Tibial artery (tissue), 4 donors: ENCODE data around the gene SDCCAG8.

ENCODE experiments used
- DNase-seq, 2 donors: peaks; one replicate each; pipeline ENCODE4 v3.0.0-alpha.2; 2019
- H3K27ac ChIP-seq, 2 donors: fragments of 200-600 bp; sonication (generic) in 1 of 2; 1 replicate in 1 of 2; 2 replicates in 1 of 2; pipeline ENCODE4 v1.5.1; 2018 to 2019; ENCODE audit warnings: mild to moderate bottlenecking in 1 of 2
- H3K27me3 ChIP-seq, 2 donors: fragments of 200-600 bp; sonication (generic) in 1 of 2; one replicate each; pipeline versions ENCODE4 v1.5.1 to v1.6.0; 2016 to 2019
- H3K36me3 ChIP-seq, 3 donors: fragments of 200-600 bp; sonication (generic) in 2 of 3; one replicate each; pipeline ENCODE4 v1.5.1; 2016 to 2019; ENCODE audit warnings: mild to moderate bottlenecking in 2 of 3
- H3K4me1 ChIP-seq, 4 donors: fragments of 200-600 bp; sonication (generic) in 2 of 4; 1 replicate in 3 of 4; 2 replicates in 1 of 4; pipeline ENCODE4 v1.5.1; 2016 to 2019
- H3K4me3 ChIP-seq, 2 donors: fragments of 200-600 bp; sonication (generic) in 1 of 2; 1 replicate in 1 of 2; 2 replicates in 1 of 2; pipeline ENCODE4 v1.5.1; 2018 to 2019; ENCODE audit warnings: mild to moderate bottlenecking in 2 of 2
- H3K9me3 ChIP-seq, 3 donors: fragments of 200-600 bp; sonication (generic) in 1 of 3; one replicate each; pipeline ENCODE4 v1.5.1; 2016 to 2019
- intact Hi-C: fragments of 100-400 bp; cut with DNase I; formaldehyde crosslinking; loops from one replicate; pipeline ENCODE4 v1.15.0; 2023; ENCODE audit warnings: low total_unique reads
- TF ChIP-seq, protein P1 (sequence below), 2 experiments: fragments of 200-600 bp in 1 of 2; fragments of 450-650 bp in 1 of 2; IDR thresholded peaks; one replicate each; pipeline ENCODE4 v1.5.1; 2017 to 2019; ENCODE audit warnings: antibody characterized with exemption in 2 of 2, mild to moderate bottlenecking in 1 of 2, moderate library complexity in 1 of 2

Gene SDCCAG8

DNA sequence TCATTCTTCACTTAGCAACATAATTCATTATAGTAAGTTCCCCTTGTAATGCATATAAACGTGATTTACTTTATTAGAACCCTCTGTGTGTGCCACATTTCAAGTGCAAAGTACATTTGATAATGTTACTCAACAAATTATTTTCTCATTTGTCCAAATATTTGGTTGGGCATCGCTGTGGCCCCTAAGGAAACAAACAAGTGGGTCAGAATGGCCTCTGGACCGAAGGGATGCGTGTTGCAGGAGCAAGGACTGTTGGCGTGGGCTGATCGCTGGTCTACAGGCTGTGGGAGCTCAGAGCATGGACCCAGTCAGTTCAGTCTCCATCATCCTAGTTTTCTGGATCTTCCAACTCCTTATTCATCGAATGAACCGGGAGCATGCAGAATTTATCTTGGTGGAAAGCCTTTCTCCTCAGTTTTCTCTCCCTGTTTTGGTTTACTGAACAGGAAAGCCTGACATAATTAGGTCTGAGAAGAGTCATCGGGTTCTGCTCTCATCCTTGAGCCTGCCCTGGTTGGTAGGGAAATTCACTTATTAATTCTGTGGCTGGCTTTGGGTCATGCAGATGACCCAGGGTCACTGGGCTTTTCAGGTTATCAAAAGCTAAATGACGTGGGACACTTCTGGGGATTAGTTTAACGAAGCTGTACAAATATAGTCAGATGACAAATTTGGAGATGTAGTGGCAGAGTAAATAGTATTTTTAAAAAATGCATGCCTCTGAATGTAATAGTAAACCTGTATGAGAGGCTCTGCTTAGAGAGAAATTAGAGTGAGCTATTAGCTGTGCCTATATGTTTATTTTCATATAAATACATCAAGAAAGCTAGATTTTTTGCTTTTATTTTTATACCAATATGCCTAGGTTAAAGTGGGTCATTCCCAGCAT is 200.2 kb downstream of the SDCCAG8 start:
- Histone ChIP-seq H3K27ac (no peak overlapping the region), H3K4me1 (no peaks in the 10 kb centered on the region), H3K9me3 (no peaks in the 10 kb centered on the region), H3K4me3 (no peak overlapping the region), H3K36me3 (peaks cover 4 to 10% (median 7%) of the 10 kb centered on the region in 3 donors), H3K27me3 (no peaks in the 10 kb centered on the region)
- intact Hi-C loops: no loop called here
- TF ChIP-seq, protein P1, sequence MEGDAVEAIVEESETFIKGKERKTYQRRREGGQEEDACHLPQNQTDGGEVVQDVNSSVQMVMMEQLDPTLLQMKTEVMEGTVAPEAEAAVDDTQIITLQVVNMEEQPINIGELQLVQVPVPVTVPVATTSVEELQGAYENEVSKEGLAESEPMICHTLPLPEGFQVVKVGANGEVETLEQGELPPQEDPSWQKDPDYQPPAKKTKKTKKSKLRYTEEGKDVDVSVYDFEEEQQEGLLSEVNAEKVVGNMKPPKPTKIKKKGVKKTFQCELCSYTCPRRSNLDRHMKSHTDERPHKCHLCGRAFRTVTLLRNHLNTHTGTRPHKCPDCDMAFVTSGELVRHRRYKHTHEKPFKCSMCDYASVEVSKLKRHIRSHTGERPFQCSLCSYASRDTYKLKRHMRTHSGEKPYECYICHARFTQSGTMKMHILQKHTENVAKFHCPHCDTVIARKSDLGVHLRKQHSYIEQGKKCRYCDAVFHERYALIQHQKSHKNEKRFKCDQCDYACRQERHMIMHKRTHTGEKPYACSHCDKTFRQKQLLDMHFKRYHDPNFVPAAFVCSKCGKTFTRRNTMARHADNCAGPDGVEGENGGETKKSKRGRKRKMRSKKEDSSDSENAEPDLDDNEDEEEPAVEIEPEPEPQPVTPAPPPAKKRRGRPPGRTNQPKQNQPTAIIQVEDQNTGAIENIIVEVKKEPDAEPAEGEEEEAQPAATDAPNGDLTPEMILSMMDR (IDR thresholded peaks at IDR 0.05): no peak
- no peak for DNase-seq

DNA sequence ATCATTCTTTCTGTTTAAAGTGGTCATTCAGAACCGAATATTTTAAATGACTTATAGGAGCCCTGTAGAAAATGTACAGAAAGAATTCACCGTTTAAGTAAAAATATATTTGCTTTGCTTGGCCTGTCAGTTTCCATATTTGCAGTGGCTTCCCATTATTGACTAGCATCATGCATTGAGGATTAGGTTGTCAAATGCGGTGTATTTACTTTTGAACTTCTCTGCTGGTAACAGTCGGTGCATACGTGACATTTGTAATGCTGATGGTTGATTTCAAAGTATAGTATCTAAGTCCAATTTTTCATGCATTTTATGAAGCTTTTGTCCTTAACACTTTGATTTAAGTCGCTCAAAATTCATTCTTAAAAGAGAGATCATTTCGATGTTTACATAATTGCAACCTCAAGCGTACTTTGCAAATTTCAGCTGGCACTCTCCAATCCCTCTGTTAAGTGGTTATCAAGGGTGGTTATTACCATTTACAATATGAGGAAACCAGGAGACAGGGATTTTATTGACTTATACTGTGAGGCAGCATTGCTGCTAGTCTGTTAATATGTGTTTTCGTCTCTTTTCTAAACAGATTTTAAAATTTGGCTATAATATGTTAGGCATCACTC is 201.6 kb downstream of the SDCCAG8 start:
- Histone ChIP-seq H3K4me1 (no peaks in the 10 kb centered on the region), H3K9me3 (no peaks in the 10 kb centered on the region), H3K27me3 (no peaks in the 10 kb centered on the region), H3K27ac (no peak overlapping the region), H3K36me3 (peaks cover 4 to 10% (median 7%) of the 10 kb centered on the region in 3 donors), H3K4me3 (no peak overlapping the region)
- DNase-seq: no peak
- TF ChIP-seq, protein P1 (IDR thresholded peaks at IDR 0.05): no peak
- intact Hi-C loops: no loop called here

DNA sequence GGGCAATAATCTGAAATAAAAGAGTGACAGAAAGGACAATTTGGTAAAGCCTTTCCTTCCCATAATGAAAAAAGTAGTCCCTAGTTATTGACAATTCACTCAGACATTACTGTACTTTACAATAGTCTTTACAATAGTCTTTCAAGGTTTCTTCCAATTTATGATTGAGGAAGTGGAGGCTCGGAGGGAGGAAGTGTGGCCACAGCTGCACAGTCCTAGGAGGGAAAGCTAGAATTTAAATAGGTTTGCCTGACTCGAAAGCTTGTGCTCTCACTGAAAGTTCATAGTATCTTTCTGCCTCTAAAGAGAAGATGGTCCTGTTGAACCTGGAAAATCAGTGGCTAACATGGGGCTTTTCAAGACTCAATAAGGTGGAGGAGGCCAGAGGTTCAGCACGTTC is 203.2 kb downstream of the SDCCAG8 start:
- H3K36me3 ChIP-seq: peaks cover 4 to 10% (median 4%) of the 10 kb centered on the region in 3 donors
- no peaks in the 10 kb centered on the region for H3K4me1 ChIP-seq
- no peaks in the 10 kb centered on the region for H3K27me3 ChIP-seq
- TF ChIP-seq, protein P1 (IDR thresholded peaks at IDR 0.05): no peak
- H3K9me3 ChIP-seq: no peaks in the 10 kb centered on the region
- DNase-seq: no peak
- H3K27ac ChIP-seq: no peak overlapping the region
- intact Hi-C loops: no loop called here
- no peak overlapping the region for H3K4me3 ChIP-seq

DNA sequence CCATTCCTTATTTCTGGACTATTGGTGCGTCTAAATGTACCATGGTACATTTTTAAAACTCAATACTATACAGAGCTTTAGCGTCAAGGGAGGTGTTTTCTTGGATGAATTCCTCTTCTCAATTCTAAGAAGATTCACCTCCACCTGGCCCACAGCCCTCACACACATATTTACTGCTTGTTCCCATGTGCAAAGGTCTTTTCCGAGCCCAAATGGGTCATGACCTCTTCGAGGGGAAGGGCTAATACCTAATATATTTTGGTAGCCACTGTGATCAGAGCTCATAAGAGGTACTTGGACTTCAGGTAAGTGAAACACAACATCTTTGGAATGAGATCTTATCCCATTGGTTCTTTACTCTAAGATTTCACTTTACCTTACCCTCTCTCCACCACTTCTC is 205.9 kb downstream of the SDCCAG8 start:
- no peak for DNase-seq
- no peak overlapping the region for H3K4me3 ChIP-seq
- H3K4me1 ChIP-seq: no peaks in the 10 kb centered on the region
- no peaks in the 10 kb centered on the region for H3K9me3 ChIP-seq
- no peaks in the 10 kb centered on the region for H3K27me3 ChIP-seq
- intact Hi-C loops: no loop called here
- TF ChIP-seq, protein P1 (IDR thresholded peaks at IDR 0.05): no peak
- H3K36me3 ChIP-seq: peaks cover 0 to 10% (median 4%) of the 10 kb centered on the region in 3 donors
- H3K27ac ChIP-seq: no peak overlapping the region

DNA sequence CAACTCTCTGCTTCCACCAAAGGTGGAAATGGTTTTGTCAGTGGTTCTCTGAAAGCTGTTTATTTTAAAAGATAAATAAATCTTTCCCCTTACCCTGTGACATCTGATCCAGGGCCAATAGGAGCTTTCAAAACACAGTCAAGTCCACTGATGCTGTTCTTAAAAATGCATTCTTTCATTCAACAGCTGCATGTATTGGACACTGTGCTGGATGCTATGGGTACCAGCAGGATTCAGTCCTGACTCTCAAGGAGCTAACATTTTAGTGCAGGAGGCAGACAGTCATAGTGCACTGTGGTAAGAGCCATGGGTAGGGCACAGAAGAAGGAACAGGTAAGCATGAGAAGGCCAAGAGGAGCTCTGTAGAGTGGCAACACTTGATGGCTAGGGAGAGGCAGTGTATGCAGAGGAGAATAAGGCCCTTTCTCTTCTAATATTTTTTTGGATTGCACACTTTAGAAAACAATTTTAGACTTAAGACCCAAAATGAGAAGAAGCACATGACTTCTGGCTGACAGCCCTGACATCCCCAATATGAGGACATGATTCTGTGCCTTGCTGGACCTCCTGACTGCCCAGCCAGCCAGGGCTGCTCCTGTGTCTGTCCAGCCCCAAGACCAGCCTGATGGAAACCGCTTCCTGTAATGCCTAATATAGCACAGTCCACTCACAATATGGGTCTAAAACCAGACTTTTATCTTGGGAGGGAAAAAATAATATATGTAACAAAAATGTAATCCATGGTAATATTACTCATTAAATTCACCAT is 207.3 kb downstream of the SDCCAG8 start:
- TF ChIP-seq, protein P1 (IDR thresholded peaks at IDR 0.05): no peak
- H3K36me3 ChIP-seq: peaks cover 3 to 10% (median 4%) of the 10 kb centered on the region in 3 donors
- no peaks in the 10 kb centered on the region for H3K9me3 ChIP-seq
- no peak overlapping the region for H3K4me3 ChIP-seq
- no peak overlapping the region for H3K27ac ChIP-seq
- intact Hi-C loops: no loop called here
- no peak for DNase-seq
- no peaks in the 10 kb centered on the region for H3K4me1 ChIP-seq
- no peaks in the 10 kb centered on the region for H3K27me3 ChIP-seq
